Measurements from ENCODE around the gene PDZRN4.

- TF ChIP-seq CTCF (conservative IDR thresholded peaks at IDR 0.05 in 1 of 2, IDR thresholded peaks at IDR 0.05 in 1 of 2; ENCODE audit: extremely low read depth in 1 of 2, insufficient read depth in 1 of 2, low read depth in 1 of 2, low read length in 2 of 2), result no peak
- TF ChIP-seq EZH2 (IDR thresholded peaks at IDR 0.05; ENCODE audit: borderline replicate concordance, low read length), result no peak
These were observed 255.6 kb downstream of the PDZRN4 start for GRCh38 chr12:41443690-41444089.
